ENCODE data around the gene DPM3.

DNA sequence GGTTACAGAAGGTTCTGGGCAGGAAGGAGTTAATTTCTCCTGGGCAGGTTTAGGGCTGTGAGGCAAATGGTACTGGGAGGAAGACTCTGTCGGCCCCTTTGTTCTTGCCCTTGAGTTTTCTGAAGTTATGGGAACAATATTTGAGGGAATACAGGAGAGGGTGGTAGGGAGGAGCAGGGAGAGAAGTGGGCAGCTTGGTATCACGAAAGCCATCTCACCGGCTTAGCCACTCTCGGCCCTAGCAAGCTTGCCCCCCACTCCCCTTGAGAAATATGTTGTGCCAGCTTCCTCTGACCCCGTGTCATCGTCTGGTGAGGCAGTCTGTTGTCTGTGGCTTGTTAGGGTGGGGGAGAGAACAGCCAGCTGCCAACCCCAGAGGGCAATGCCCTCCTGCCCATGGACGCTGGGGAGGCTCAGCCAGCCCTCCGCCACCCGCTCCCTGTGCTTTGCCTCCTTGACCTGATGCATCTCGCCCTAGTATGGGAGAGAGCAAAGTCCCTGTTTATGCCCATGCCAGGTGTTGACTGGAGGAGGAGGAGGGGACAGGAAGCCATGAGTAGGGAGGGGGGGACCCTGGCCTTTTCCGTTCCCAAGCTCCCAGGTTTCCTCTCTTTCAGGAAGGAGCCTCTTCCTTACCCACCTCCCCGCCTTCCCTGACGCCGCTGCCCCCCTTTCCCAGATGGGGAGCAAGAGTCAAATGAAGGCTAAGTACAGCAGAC, 11.4 kb downstream of the DPM3 start:
- TF ChIP-seq, protein P1, sequence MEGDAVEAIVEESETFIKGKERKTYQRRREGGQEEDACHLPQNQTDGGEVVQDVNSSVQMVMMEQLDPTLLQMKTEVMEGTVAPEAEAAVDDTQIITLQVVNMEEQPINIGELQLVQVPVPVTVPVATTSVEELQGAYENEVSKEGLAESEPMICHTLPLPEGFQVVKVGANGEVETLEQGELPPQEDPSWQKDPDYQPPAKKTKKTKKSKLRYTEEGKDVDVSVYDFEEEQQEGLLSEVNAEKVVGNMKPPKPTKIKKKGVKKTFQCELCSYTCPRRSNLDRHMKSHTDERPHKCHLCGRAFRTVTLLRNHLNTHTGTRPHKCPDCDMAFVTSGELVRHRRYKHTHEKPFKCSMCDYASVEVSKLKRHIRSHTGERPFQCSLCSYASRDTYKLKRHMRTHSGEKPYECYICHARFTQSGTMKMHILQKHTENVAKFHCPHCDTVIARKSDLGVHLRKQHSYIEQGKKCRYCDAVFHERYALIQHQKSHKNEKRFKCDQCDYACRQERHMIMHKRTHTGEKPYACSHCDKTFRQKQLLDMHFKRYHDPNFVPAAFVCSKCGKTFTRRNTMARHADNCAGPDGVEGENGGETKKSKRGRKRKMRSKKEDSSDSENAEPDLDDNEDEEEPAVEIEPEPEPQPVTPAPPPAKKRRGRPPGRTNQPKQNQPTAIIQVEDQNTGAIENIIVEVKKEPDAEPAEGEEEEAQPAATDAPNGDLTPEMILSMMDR (IDR thresholded peaks at IDR 0.05): no peak
- TF ChIP-seq POLR2AphosphoS5 (IDR thresholded peaks at IDR 0.05): peak in 2 of 3 donors; percentile 27 to 57

All from breast epithelium (tissue), 3 donors.